GM12878 (cell line): ENCODE results near the gene POT1.

Experiments used
- CTCF ChIP-seq, 3 experiments: IDR thresholded peaks in 2 of 3; conservative IDR thresholded peaks in 1 of 3; 2 replicates each; pipeline ENCODE4 v1.5.1; 2011; ENCODE audit warnings: low read depth in 3 of 3, low read length in 3 of 3, mild to moderate bottlenecking in 3 of 3, control low read depth in 2 of 3, moderate library complexity in 2 of 3, inconsistent platforms in 1 of 3, mixed read lengths in 1 of 3; ENCODE audit not compliant: control insufficient read depth in 2 of 3, insufficient read depth in 1 of 3; ENCODE audit errors: extremely low read depth in 1 of 3
- JUNB ChIP-seq: IDR thresholded peaks from 2 replicates; pipeline ENCODE4 v1.6.1; 2016; ENCODE audit warnings: antibody characterized with exemption, mild to moderate bottlenecking
- NBN ChIP-seq: fragments of 450-650 bp; IDR thresholded peaks from 2 replicates; pipeline ENCODE4 v1.6.1; 2016
- ZNF687 ChIP-seq: fragments of 450-650 bp; IDR thresholded peaks from 2 replicates; pipeline ENCODE4 v1.6.1; 2017; ENCODE audit warnings: mild to moderate bottlenecking, moderate library complexity

DNA sequence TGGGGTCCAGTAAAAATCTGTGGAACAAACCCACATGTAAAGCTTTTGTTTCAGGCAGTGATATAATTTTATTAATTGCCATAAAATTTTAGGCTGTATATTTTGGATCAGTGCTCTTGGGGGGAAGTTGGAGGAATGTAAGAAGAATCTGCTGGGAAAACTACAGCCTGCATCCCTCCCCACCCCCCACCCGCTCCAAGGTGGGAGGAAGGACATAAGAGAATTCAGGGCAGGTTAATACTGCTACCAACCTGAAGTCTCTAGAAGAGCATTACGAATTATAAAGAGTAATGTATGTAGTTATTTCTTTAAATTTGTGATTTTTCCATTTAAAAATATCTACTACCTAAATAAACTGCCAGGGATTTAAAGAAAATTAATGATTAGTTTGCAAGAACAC lies 116.9 kb downstream of the POT1 start:
- TF ChIP-seq JUNB (no peak), CTCF (IDR thresholded peaks at IDR 0.05 in 2 of 3, conservative IDR thresholded peaks at IDR 0.05 in 1 of 3; ENCODE audit: control insufficient read depth in 2 of 3, extremely low read depth in 1 of 3, insufficient read depth in 1 of 3, low read depth in 3 of 3, low read length in 3 of 3) (no peak), ZNF687 (no peak), NBN (no peak)
